PC-9 (cell line): ENCODE results near the gene PFKFB1.

Source experiments
- EZH2 ChIP-seq: fragments of 200-600 bp; sonication (generic); IDR thresholded peaks from 2 replicates; pipeline ENCODE4 v1.8.0; 2017; ENCODE audit warnings: antibody characterized with exemption, low read depth
- TF ChIP-seq, protein P1 (sequence below): fragments of 200-600 bp; sonication (generic); conservative IDR thresholded peaks from 2 replicates; pipeline ENCODE4 v1.6.1; 2017; ENCODE audit warnings: mixed run types, antibody characterized with exemption, mild to moderate bottlenecking, moderate library complexity

DNA sequence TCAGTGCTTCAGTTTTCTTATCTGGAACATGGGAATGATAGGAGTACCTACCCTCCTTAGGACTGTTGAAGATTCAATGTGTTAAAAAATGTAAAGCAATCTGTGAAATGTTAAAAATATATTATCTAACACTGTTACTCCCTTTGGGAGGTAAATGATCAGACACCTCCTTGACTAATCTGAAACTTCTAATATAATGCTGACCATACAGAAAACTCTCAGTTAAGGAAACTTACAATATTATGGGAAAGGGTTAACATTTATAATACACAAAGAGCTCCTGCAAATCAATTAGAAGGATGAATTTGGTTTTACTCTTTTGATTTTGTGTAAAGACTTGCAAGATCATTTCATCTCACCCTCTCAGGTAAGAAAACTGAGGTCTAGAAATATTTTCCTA is 1.6 kb upstream of the PFKFB1 start:
- TF ChIP-seq, protein P1, sequence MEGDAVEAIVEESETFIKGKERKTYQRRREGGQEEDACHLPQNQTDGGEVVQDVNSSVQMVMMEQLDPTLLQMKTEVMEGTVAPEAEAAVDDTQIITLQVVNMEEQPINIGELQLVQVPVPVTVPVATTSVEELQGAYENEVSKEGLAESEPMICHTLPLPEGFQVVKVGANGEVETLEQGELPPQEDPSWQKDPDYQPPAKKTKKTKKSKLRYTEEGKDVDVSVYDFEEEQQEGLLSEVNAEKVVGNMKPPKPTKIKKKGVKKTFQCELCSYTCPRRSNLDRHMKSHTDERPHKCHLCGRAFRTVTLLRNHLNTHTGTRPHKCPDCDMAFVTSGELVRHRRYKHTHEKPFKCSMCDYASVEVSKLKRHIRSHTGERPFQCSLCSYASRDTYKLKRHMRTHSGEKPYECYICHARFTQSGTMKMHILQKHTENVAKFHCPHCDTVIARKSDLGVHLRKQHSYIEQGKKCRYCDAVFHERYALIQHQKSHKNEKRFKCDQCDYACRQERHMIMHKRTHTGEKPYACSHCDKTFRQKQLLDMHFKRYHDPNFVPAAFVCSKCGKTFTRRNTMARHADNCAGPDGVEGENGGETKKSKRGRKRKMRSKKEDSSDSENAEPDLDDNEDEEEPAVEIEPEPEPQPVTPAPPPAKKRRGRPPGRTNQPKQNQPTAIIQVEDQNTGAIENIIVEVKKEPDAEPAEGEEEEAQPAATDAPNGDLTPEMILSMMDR = no peak
- TF ChIP-seq EZH2 = no peak
